Measurements from ENCODE around the gene CHST5.

The CHST5 gene

GRCh38 chr16:75537776-75538175 is 1.9 kb upstream of the CHST5 start:
- Histone ChIP-seq H2AFZ (ENCODE audit: low read depth, low read length) (no peak overlapping the region), H2BK120ac (ENCODE audit: low read depth, low read length) (no peak overlapping the region), H2BK12ac (ENCODE audit: low read length in 2 of 2) (no peak overlapping the region), H3K79me1 (replicated peaks; ENCODE audit: low read length, poor library complexity, severe bottlenecking) (no peaks in the 10 kb centered on the region), H3K4me1 (ENCODE audit: control insufficient read depth, insufficient read depth, low read depth, low read length) (peaks cover 8% of the 10 kb centered on the region), H3K27ac (ENCODE audit: low read length, poor library complexity, severe bottlenecking) (no peak overlapping the region), H3K23ac (ENCODE audit: low read length in 2 of 2) (no peak overlapping the region), H4K8ac (ENCODE audit: low read length) (no peak overlapping the region), H2BK15ac (ENCODE audit: low read depth, poor library complexity, severe bottlenecking) (no peak overlapping the region), H4K91ac (ENCODE audit: low read length) (no peak overlapping the region), H3K4ac (ENCODE audit: low read depth in 1 of 2, low read length in 2 of 2) (no peak overlapping the region), H3K14ac (ENCODE audit: low read length in 2 of 2) (no peak overlapping the region), H3K36me3 (ENCODE audit: control insufficient read depth in 1 of 2, insufficient read depth in 2 of 2, low read depth in 1 of 2, low read length in 2 of 2) (peaks cover 0 to 9% of the 10 kb centered on the region in 2 experiments), H3K9me3 (ENCODE audit: control insufficient read depth, low read length) (no peaks in the 10 kb centered on the region), H3K27me3 (ENCODE audit: control insufficient read depth in 1 of 2, insufficient read depth in 1 of 2, low read length in 2 of 2) (peaks cover 0 to 11% of the 10 kb centered on the region in 2 experiments), H3K9ac (ENCODE audit: low read length) (no peak overlapping the region), H3K18ac (ENCODE audit: low read depth in 1 of 2, low read length in 2 of 2) (no peak overlapping the region), H2AK5ac (ENCODE audit: low read length, severe bottlenecking) (no peak overlapping the region), H3K4me2 (ENCODE audit: low read length, poor library complexity, severe bottlenecking) (no peak overlapping the region), H2BK5ac (ENCODE audit: low read depth, low read length, poor library complexity, severe bottlenecking) (no peak overlapping the region), H3K4me3 (ENCODE audit: insufficient read depth in 1 of 2, low read depth in 1 of 2, low read length in 2 of 2) (no peak overlapping the region)
- WGBS, result 93% methylated on average over 2 of the region's 4 CpGs
- no peak for DNase-seq

- Histone ChIP-seq H3K36me3 (ENCODE audit: control insufficient read depth in 1 of 2, insufficient read depth in 2 of 2, low read depth in 1 of 2, low read length in 2 of 2) (peaks cover 0 to 3% of the 10 kb centered on the region in 2 experiments), H3K14ac (ENCODE audit: low read length in 2 of 2) (no peak overlapping the region), H4K91ac (ENCODE audit: low read length) (no peak overlapping the region), H4K8ac (ENCODE audit: low read length) (no peak overlapping the region), H2AFZ (ENCODE audit: low read depth, low read length) (no peak overlapping the region), H2BK5ac (ENCODE audit: low read depth, low read length, poor library complexity, severe bottlenecking) (no peak overlapping the region), H3K23ac (ENCODE audit: low read length in 2 of 2) (no peak overlapping the region), H3K4me1 (ENCODE audit: control insufficient read depth, insufficient read depth, low read depth, low read length) (peaks cover 8% of the 10 kb centered on the region), H2BK15ac (ENCODE audit: low read depth, poor library complexity, severe bottlenecking) (no peak overlapping the region), H2BK120ac (ENCODE audit: low read depth, low read length) (no peak overlapping the region), H3K27ac (ENCODE audit: low read length, poor library complexity, severe bottlenecking) (no peak overlapping the region), H3K9ac (ENCODE audit: low read length) (no peak overlapping the region), H2AK5ac (ENCODE audit: low read length, severe bottlenecking) (no peak overlapping the region), H3K18ac (ENCODE audit: low read depth in 1 of 2, low read length in 2 of 2) (no peak overlapping the region), H3K79me1 (replicated peaks; ENCODE audit: low read length, poor library complexity, severe bottlenecking) (no peaks in the 10 kb centered on the region), H3K4me3 (ENCODE audit: insufficient read depth in 1 of 2, low read depth in 1 of 2, low read length in 2 of 2) (no peak overlapping the region), H3K4me2 (ENCODE audit: low read length, poor library complexity, severe bottlenecking) (no peak overlapping the region), H3K4ac (ENCODE audit: low read depth in 1 of 2, low read length in 2 of 2) (no peak overlapping the region), H3K9me3 (ENCODE audit: control insufficient read depth, low read length) (no peaks in the 10 kb centered on the region), H2BK12ac (ENCODE audit: low read length in 2 of 2) (no peak overlapping the region), H3K27me3 (ENCODE audit: control insufficient read depth in 1 of 2, insufficient read depth in 1 of 2, low read length in 2 of 2) (peaks cover 14 to 25% of the 10 kb centered on the region in 2 experiments)
- no peak for DNase-seq
- 77% methylated on average over 34 of the region's 34 CpGs for WGBS
Observed at GRCh38 chr16:75535211-75535843, 581 bp downstream of the CHST5 start.

- no peak overlapping the region for H2AK5ac ChIP-seq (ENCODE audit: low read length, severe bottlenecking)
- WGBS, result 86% methylated on average over 19 of the region's 19 CpGs
- no peak overlapping the region for H3K4ac ChIP-seq (ENCODE audit: low read depth in 1 of 2, low read length in 2 of 2)
- H3K4me3 ChIP-seq (ENCODE audit: insufficient read depth in 1 of 2, low read depth in 1 of 2, low read length in 2 of 2), result no peak overlapping the region
- H3K23ac ChIP-seq (ENCODE audit: low read length in 2 of 2), result no peak overlapping the region
- no peak overlapping the region for H3K18ac ChIP-seq (ENCODE audit: low read depth in 1 of 2, low read length in 2 of 2)
- DNase-seq, result no peak
- no peak overlapping the region for H2AFZ ChIP-seq (ENCODE audit: low read depth, low read length)
- no peak overlapping the region for H4K91ac ChIP-seq (ENCODE audit: low read length)
- H2BK120ac ChIP-seq (ENCODE audit: low read depth, low read length), result no peak overlapping the region
- H3K4me1 ChIP-seq (ENCODE audit: control insufficient read depth, insufficient read depth, low read depth, low read length), result peaks cover 8% of the 10 kb centered on the region
- no peak overlapping the region for H3K9ac ChIP-seq (ENCODE audit: low read length)
- H3K27ac ChIP-seq (ENCODE audit: low read length, poor library complexity, severe bottlenecking), result no peak overlapping the region
- H2BK15ac ChIP-seq (ENCODE audit: low read depth, poor library complexity, severe bottlenecking), result no peak overlapping the region
- H3K36me3 ChIP-seq (ENCODE audit: control insufficient read depth in 1 of 2, insufficient read depth in 2 of 2, low read depth in 1 of 2, low read length in 2 of 2), result no peaks in the 10 kb centered on the region
- no peak overlapping the region for H4K8ac ChIP-seq (ENCODE audit: low read length)
- no peaks in the 10 kb centered on the region for H3K79me1 ChIP-seq (replicated peaks; ENCODE audit: low read length, poor library complexity, severe bottlenecking)
- H3K4me2 ChIP-seq (ENCODE audit: low read length, poor library complexity, severe bottlenecking), result no peak overlapping the region
- no peak overlapping the region for H3K14ac ChIP-seq (ENCODE audit: low read length in 2 of 2)
- H2BK5ac ChIP-seq (ENCODE audit: low read depth, low read length, poor library complexity, severe bottlenecking), result no peak overlapping the region
- H3K9me3 ChIP-seq (ENCODE audit: control insufficient read depth, low read length), result no peaks in the 10 kb centered on the region
- H3K27me3 ChIP-seq (ENCODE audit: control insufficient read depth in 1 of 2, insufficient read depth in 1 of 2, low read length in 2 of 2), result peaks cover 14 to 25% of the 10 kb centered on the region in 2 experiments
- H2BK12ac ChIP-seq (ENCODE audit: low read length in 2 of 2), result no peak overlapping the region
Observed at GRCh38 chr16:75534560-75535205, 1.2 kb downstream of the CHST5 start.

GRCh38 chr16:75532791-75533190 is 3.1 kb downstream of the CHST5 start:
- no peak overlapping the region for H2BK5ac ChIP-seq (ENCODE audit: low read depth, low read length, poor library complexity, severe bottlenecking)
- H3K14ac ChIP-seq (ENCODE audit: low read length in 2 of 2), result no peak overlapping the region
- no peak overlapping the region for H3K4ac ChIP-seq (ENCODE audit: low read depth in 1 of 2, low read length in 2 of 2)
- no peak overlapping the region for H3K4me3 ChIP-seq (ENCODE audit: insufficient read depth in 1 of 2, low read depth in 1 of 2, low read length in 2 of 2)
- H3K9me3 ChIP-seq (ENCODE audit: control insufficient read depth, low read length), result no peaks in the 10 kb centered on the region
- no peak overlapping the region for H3K23ac ChIP-seq (ENCODE audit: low read length in 2 of 2)
- H3K27me3 ChIP-seq (ENCODE audit: control insufficient read depth in 1 of 2, insufficient read depth in 1 of 2, low read length in 2 of 2), result peaks cover 14 to 25% of the 10 kb centered on the region in 2 experiments
- no peak overlapping the region for H2BK120ac ChIP-seq (ENCODE audit: low read depth, low read length)
- no peak overlapping the region for H2BK12ac ChIP-seq (ENCODE audit: low read length in 2 of 2)
- H3K4me1 ChIP-seq (ENCODE audit: control insufficient read depth, insufficient read depth, low read depth, low read length), result peaks cover 8% of the 10 kb centered on the region
- H3K18ac ChIP-seq (ENCODE audit: low read depth in 1 of 2, low read length in 2 of 2), result no peak overlapping the region
- no peak overlapping the region for H3K27ac ChIP-seq (ENCODE audit: low read length, poor library complexity, severe bottlenecking)
- no peak overlapping the region for H4K91ac ChIP-seq (ENCODE audit: low read length)
- DNase-seq, result no peak
- no peak overlapping the region for H3K9ac ChIP-seq (ENCODE audit: low read length)
- H4K8ac ChIP-seq (ENCODE audit: low read length), result no peak overlapping the region
- H3K79me1 ChIP-seq (replicated peaks; ENCODE audit: low read length, poor library complexity, severe bottlenecking), result no peaks in the 10 kb centered on the region
- no peak overlapping the region for H3K4me2 ChIP-seq (ENCODE audit: low read length, poor library complexity, severe bottlenecking)
- H2AK5ac ChIP-seq (ENCODE audit: low read length, severe bottlenecking), result no peak overlapping the region
- H3K36me3 ChIP-seq (ENCODE audit: control insufficient read depth in 1 of 2, insufficient read depth in 2 of 2, low read depth in 1 of 2, low read length in 2 of 2), result no peaks in the 10 kb centered on the region
- WGBS, result 70% methylated on average over 2 of the region's 2 CpGs
- H2BK15ac ChIP-seq (ENCODE audit: low read depth, poor library complexity, severe bottlenecking), result no peak overlapping the region
- no peak overlapping the region for H2AFZ ChIP-seq (ENCODE audit: low read depth, low read length)

All from mesenchymal stem cell (in vitro differentiated cells and primary cell).